A375 (cell line): ENCODE results near the gene KCNJ4. TPM values are rescaled to one million over a fixed set of nuclear protein-coding genes. Genes with fewer than 3 reads are reported as not detected.

Experiments
- total RNA-seq: library from RNA; depleted of rRNA; stranded (reverse); fragments of >200 nt; shearing (Covaris generic); gene quantifications from 2 replicates; pipeline ENCODE4 v1.2.3, GENCODE V29; 2014; rRNA removed

Gene KCNJ4
- 0.13 and 0.23 TPM in 2 replicates for total RNA-seq

GRCh38 chr22:38455076-38455529, at the start of gene KCNJ4:
KCNJ4 (minus strand) TSS chr22:38455199; CDS start chr22:38428132, 27,067 bp downstream.

GRCh38 chr22:38467904-38468442, 13.0 kb upstream of the KCNJ4 start, which contains the start of gene KDELR3:
KDELR3 (plus strand) TSS chr22:38468096; CDS start chr22:38468234, 138 bp downstream.

Other genes with a start within 250 kb of the KCNJ4 start
- 11.4 and 18.7 TPM in 2 replicates for gene TMEM184B, start 182.2 kb downstream of the KCNJ4 start, total RNA-seq
- 152 and 157 TPM in 2 replicates for gene CSNK1E, start 137.8 kb downstream of the KCNJ4 start, total RNA-seq
- gene KDELR3, start 12.9 kb upstream of the KCNJ4 start, total RNA-seq: 15.7 and 19.6 TPM in 2 replicates
- 353 and 409 TPM in 2 replicates for gene DDX17, start 51.1 kb upstream of the KCNJ4 start, total RNA-seq
- 23.9 and 35.7 TPM in 2 replicates for gene DMC1, start 115.0 kb upstream of the KCNJ4 start, total RNA-seq
- 0.60 and 0.82 TPM in 2 replicates for gene FAM227A, start 201.2 kb upstream of the KCNJ4 start, total RNA-seq
- 10.6 and 13.8 TPM in 2 replicates for gene CBY1, start 201.4 kb upstream of the KCNJ4 start, total RNA-seq
- 61.0 and 63.3 TPM in 2 replicates for gene TOMM22, start 226.8 kb upstream of the KCNJ4 start, total RNA-seq
- 38.1 and 39.2 TPM in 2 replicates for gene JOSD1, start 245.7 kb upstream of the KCNJ4 start, total RNA-seq